ENCODE results near the gene WIZ. TPM values are rescaled to one million over a fixed set of nuclear protein-coding genes. Genes with fewer than 3 reads are reported as not detected.

Gene WIZ
- total RNA-seq, 4 donors from 2014 or later: 36.1 to 74.3 (median 50.3) TPM

DNA sequence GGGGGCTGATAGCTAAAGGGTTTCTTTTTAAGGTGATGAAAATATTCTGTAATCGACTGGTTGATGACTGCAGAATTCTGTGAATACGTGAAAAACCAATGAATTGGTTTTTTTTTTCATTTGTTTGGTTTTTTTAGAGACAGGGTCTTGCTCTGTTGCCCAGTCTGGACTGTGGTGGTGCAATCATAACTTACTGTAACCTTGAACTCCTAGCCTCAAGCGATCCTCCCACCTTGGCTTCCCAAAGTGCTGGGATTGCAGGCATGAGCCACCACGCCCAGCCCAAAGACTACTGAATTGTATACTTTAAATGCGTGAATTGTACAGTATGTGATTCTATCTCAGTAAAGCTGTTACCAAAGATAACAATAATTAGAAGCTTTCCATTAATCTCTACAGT lies 55.3 kb downstream of the WIZ start:
- Histone ChIP-seq H3K4me3 (no peak overlapping the region), H3K36me3 (peaks cover 33 to 81% (median 65%) of the 10 kb centered on the region in 4 donors), H3K27me3 (no peaks in the 10 kb centered on the region), H3K27ac (replicated peaks in 1 of 4) (no peak overlapping the region), H3K4me1 (peaks cover 0 to 15% (median 5%) of the 10 kb centered on the region in 4 donors), H3K9me3 (no peaks in the 10 kb centered on the region)
- TF ChIP-seq, protein P1, sequence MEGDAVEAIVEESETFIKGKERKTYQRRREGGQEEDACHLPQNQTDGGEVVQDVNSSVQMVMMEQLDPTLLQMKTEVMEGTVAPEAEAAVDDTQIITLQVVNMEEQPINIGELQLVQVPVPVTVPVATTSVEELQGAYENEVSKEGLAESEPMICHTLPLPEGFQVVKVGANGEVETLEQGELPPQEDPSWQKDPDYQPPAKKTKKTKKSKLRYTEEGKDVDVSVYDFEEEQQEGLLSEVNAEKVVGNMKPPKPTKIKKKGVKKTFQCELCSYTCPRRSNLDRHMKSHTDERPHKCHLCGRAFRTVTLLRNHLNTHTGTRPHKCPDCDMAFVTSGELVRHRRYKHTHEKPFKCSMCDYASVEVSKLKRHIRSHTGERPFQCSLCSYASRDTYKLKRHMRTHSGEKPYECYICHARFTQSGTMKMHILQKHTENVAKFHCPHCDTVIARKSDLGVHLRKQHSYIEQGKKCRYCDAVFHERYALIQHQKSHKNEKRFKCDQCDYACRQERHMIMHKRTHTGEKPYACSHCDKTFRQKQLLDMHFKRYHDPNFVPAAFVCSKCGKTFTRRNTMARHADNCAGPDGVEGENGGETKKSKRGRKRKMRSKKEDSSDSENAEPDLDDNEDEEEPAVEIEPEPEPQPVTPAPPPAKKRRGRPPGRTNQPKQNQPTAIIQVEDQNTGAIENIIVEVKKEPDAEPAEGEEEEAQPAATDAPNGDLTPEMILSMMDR (IDR thresholded peaks at IDR 0.05): no peak
- TF ChIP-seq EP300 (IDR thresholded peaks at IDR 0.05) (no peak), POLR2A (IDR thresholded peaks at IDR 0.05; ENCODE audit: low read depth) (no peak), POLR2AphosphoS5 (IDR thresholded peaks at IDR 0.05) (no peak)
- WGBS: 94% methylated on average over 5 of the region's 5 CpGs
- DNase-seq (ENCODE audit: extremely low spot score): no peak
- intact Hi-C loops (cut with DNase I): no loop called here

DNA sequence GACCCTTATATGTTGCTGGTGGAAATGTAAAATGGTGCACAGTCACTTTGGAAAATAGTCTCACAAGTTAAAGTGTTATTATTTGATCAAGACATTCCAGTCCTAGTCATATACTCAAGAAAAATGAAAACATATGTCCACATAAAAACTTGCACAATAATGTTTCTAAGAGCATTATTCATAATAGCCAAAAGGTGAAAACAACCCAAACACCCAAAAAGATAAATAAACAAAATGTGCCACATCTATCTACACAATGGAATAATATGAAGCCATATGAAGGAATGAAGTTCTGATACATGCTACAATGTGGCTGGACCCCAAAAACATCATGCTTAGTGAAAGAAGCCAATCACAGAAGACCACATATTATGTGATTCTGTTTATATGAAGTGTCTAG lies 55.8 kb downstream of the WIZ start:
- no peak for DNase-seq (ENCODE audit: extremely low spot score)
- H3K36me3 ChIP-seq: peaks cover 28 to 80% (median 63%) of the 10 kb centered on the region in 4 donors
- H3K9me3 ChIP-seq: no peaks in the 10 kb centered on the region
- H3K27me3 ChIP-seq: no peaks in the 10 kb centered on the region
- H3K4me1 ChIP-seq: peaks cover 0 to 18% (median 6%) of the 10 kb centered on the region in 4 donors
- H3K27ac ChIP-seq (replicated peaks in 1 of 4): no peak overlapping the region
- intact Hi-C loops (cut with DNase I): no loop called here
- TF ChIP-seq, protein P1 (IDR thresholded peaks at IDR 0.05): no peak
- TF ChIP-seq POLR2A (IDR thresholded peaks at IDR 0.05; ENCODE audit: low read depth): no peak
- no peak for TF ChIP-seq EP300 (IDR thresholded peaks at IDR 0.05)
- no peak for TF ChIP-seq POLR2AphosphoS5 (IDR thresholded peaks at IDR 0.05)
- H3K4me3 ChIP-seq: no peak overlapping the region

DNA sequence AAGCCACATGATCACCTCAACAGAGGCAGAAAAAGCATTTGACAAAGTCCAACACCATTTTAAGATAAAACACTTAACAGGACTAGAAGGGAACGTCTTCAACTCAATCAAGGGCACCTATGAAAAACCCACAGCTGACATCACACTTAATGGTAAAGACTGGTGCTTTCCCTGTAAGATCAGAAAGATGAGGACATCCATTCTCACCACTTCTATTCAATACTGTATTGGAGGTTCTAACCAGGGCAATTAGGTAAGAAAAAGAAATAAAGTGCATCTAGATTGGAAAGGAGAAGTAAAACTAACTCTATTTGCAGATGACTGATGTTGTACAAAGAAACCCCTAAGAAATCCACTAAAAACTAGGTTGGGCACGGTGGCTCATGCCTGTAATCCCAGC lies 58.9 kb downstream of the WIZ start:
- no peak for TF ChIP-seq POLR2AphosphoS5 (IDR thresholded peaks at IDR 0.05)
- TF ChIP-seq POLR2A (IDR thresholded peaks at IDR 0.05; ENCODE audit: low read depth): no peak
- TF ChIP-seq, protein P1 (IDR thresholded peaks at IDR 0.05): no peak
- TF ChIP-seq EP300 (IDR thresholded peaks at IDR 0.05): no peak
- intact Hi-C loops (cut with DNase I): no loop called here
- H3K4me1 ChIP-seq: peaks cover 0 to 11% (median 5%) of the 10 kb centered on the region in 4 donors
- H3K4me3 ChIP-seq: no peak overlapping the region
- H3K27me3 ChIP-seq: no peaks in the 10 kb centered on the region
- WGBS: 86% methylated on average over 2 of the region's 2 CpGs
- H3K9me3 ChIP-seq: no peaks in the 10 kb centered on the region
- no peak for DNase-seq (ENCODE audit: extremely low spot score)
- H3K27ac ChIP-seq (replicated peaks in 1 of 4): no peak overlapping the region
- peaks cover 6 to 61% (median 43%) of the 10 kb centered on the region in 4 donors for H3K36me3 ChIP-seq

DNA sequence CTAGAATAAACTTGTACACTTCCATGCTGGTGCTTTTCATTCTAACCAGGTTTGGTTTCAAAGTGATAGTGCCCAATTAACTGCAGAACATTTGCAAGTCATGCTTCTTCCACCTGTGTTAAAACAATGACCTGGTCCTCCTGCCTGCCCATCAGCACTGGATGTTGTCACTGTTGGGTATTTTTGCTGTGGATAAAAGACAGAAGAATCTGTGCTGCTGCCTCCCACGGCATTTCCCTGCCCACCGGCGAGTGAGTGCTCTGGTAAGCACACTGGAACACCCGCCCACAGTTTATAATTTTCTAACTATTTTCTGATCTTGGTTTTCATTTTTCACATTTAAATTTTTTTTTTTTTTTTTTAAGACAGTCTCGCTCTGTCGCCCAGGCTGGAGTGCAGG lies 67.9 kb downstream of the WIZ start:
- Histone ChIP-seq H3K4me3 (no peak overlapping the region), H3K9me3 (no peaks in the 10 kb centered on the region), H3K4me1 (peaks cover 19 to 26% (median 25%) of the 10 kb centered on the region in 4 donors), H3K27me3 (no peaks in the 10 kb centered on the region), H3K27ac (replicated peaks in 1 of 4) (no peak overlapping the region), H3K36me3 (peaks cover 0 to 21% (median 15%) of the 10 kb centered on the region in 4 donors)
- TF ChIP-seq POLR2AphosphoS5 (IDR thresholded peaks at IDR 0.05) (no peak), POLR2A (IDR thresholded peaks at IDR 0.05; ENCODE audit: low read depth) (no peak), EP300 (IDR thresholded peaks at IDR 0.05) (no peak)
- TF ChIP-seq, protein P1 (IDR thresholded peaks at IDR 0.05): no peak
- intact Hi-C loops (cut with DNase I): loop anchor here (2.0 kb wide), 1 partner anchor 35 kb away; no protein-coding TSS in a partner anchor
- WGBS: 88% methylated on average over 6 of the region's 6 CpGs
- no peak for DNase-seq (ENCODE audit: extremely low spot score)

DNA sequence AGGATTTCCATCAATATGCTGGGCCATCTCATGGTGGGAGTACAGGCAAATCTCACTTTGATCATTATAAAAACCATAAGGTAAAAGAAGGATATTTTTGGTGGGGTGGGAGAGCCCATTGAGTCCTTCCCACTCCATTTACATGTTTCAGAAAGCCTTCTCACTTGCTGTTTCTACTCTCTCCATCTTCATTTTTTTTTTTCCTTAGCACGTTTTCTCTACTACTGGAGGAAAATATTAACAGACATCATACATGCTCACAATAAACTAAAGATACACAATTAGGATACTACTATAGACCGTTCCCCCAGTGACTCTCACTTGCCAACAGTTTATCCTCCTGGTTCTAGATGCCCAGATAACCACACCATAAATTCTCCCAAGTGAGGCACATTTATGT lies 68.3 kb downstream of the WIZ start:
- no peaks in the 10 kb centered on the region for H3K27me3 ChIP-seq
- peaks cover 0 to 16% (median 11%) of the 10 kb centered on the region in 4 donors for H3K36me3 ChIP-seq
- peaks cover 23 to 31% (median 29%) of the 10 kb centered on the region in 4 donors for H3K4me1 ChIP-seq
- H3K9me3 ChIP-seq: no peaks in the 10 kb centered on the region
- no peak overlapping the region for H3K4me3 ChIP-seq
- WGBS: 86% methylated on average over 2 of the region's 2 CpGs
- no peak overlapping the region for H3K27ac ChIP-seq (replicated peaks in 1 of 4)
- TF ChIP-seq, protein P1 (IDR thresholded peaks at IDR 0.05): no peak
- TF ChIP-seq EP300 (IDR thresholded peaks at IDR 0.05): no peak
- no peak for TF ChIP-seq POLR2AphosphoS5 (IDR thresholded peaks at IDR 0.05)
- no peak for TF ChIP-seq POLR2A (IDR thresholded peaks at IDR 0.05; ENCODE audit: low read depth)
- intact Hi-C loops (cut with DNase I): loop anchor here (2.0 kb wide), 1 partner anchor 35 kb away; no protein-coding TSS in a partner anchor
- DNase-seq (ENCODE audit: extremely low spot score): no peak

All from esophagus muscularis mucosa (tissue), 4 donors.